ENCODE data around the gene GFER. TPM values are rescaled to one million over a fixed set of nuclear protein-coding genes. Genes with fewer than 3 reads are reported as not detected.
"Not testable (repeated sequence)": the region's sequence is repeated elsewhere in the genome, so short reads cannot be mapped to it uniquely, and the experiment has no call there.

The GFER gene
- polyA plus RNA-seq, 4 donors: 24.2 to 36.0 (median 27.1) TPM

DNA sequence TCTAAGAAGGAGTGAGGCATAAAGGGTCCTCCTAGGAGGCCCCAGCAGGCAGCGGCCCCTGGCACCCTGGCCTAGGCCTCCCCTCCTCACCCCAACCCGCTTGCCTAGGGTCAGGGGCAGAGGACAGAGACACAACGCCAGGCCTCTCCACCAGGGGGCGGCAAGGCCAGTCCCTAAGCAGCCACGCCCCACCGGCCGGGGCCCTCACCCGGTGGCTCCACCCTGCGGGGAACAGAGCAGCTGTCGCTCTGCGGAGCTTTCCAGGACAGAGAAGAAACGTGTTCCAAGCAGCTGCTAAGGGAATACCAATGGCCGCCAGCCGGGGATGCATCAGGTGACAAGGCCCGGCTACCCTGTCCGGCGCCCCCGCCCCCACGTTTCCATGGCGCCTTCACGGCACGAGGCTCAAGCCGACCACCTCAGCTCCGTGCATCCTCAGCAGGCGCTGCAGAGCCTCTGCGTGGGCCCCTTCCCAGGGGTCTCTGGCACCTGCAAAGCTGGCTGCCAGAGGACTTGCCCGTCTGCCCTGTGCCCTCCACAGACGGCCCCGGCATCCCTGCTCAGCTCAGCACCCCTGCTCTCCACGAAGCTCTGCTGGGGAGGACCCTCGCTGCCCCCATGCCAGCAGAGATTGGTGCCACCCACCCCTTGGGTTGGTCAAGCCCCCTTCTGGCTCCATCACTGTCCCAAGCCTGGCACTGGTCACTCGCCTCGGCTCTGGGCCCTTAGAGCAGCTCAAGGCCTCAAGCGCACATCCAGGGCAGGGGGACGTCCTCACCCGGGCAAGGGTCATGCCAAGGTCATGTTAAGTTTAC is 20.0 kb downstream of the GFER start:
- peak in 2 of 4 donors; percentile 73 to 77 for DNase-seq (ENCODE audit: low read depth in 4 of 4, low spot score in 3 of 4)

DNA sequence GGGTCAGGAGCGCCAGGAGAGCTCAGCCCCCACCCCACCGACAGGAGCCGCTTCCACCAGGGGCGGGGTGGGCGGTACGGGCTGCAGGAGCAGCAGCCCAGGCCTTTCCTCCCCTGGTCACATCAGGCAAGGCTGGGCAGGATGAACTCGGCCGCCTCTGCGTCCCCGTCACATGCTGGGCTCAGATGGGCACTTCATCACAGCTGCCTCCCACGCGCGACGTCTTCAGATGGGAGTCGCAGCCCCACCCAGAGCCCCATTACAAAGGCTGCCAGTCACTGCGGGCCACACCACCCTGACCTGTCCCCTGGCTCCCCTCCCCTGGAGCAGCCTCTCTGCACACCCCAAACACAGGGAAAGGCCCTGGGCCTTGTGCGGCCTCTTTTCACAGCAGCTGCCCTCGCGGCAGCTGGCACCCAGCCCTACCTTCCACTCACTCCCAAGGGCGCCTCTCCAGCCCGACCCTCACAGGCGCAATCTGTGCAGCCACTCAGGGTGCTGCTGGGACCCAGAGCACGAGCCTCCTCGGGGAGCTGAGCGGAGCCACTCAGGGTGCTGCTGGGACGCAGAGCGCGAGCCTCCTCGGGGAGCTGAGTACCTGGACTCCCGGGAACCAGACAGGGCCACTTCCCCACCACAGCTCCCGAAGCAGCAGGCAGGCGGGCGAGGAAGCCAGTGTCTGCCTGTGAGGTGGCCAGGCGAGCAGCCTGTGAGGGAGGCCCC is 21.0 kb downstream of the GFER start:
- DNase-seq (ENCODE audit: low read depth in 4 of 4, low spot score in 3 of 4): no peak

DNA sequence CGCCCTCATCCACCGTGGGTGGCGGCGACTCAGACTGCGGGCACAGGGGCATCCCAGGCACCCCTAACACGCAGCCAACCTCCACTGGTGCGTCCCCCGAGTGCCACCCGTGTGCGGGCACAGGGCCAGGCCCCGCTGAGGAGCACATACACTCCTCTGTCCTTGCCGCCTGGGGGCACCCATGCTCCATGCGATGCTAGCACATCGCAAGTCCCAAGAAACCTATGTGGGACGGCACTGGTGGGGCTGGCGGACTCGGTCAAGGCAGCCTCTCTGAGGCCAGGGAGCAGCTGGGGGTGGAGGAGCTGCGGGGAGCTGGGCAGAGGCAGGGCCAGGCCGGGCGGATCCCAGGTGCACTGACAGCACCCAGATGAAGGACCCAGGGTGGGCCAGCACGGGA is 21.7 kb downstream of the GFER start:
- DNase-seq (ENCODE audit: low read depth in 4 of 4, low spot score in 3 of 4): no peak

DNA sequence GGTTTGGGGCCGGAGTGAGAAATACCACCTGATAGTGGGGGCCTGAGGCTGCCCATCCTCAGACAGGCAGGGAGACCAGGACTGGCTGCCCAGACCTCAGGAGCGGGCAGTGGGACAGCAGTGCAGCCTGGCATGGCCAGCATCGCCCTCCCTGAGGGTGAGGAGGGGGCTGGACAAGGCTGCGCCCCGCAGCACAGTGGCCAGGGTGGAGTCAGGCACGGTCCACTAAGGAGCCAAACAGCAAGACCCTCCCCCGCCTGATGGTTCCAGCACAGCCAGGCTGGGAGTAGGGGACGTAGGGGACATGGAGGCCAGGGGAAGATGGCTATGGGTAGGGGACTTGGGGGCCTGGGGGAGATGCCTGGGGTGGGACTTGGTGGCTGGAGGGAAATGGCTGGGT is 22.3 kb downstream of the GFER start:
- DNase-seq (ENCODE audit: low read depth in 4 of 4, low spot score in 3 of 4): no peak

DNA sequence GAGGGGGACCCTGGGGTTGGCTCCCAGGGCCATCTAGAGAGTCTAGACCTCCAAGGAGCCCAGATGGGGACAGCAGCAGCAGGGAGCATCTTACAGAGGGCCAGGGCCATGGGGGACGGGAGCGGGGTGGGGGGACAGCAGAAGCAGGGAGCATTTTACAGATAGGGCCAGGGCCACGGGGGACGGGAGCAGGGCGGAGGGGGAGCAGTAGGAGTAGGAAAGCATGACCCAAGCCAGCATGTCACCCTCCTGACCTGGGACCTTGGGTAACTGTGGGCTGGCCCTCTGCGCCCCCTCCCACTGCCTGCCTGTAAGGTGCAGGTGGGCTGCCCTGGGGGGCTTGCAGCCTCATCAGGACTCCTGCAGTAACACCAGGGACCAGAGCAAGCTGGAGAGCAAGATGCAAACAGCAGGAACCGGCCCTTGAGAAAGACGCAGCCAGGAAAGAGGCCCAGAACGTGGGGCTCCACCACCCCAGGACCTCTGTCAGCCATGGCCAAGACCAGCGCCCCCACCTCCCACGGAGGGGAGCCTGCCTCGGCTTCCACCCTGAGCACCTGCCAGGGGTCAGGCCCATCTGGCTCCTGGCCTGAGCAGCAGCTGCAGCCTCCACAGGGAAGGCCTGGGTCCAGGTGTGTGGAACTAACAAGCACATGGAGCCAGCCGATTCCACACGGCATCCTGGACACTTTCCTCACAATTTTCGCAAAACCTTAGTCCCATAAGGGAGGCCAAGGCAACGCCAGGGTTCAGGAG is 23.3 kb downstream of the GFER start:
- DNase-seq (ENCODE audit: low read depth in 4 of 4, low spot score in 3 of 4): no peak

DNA sequence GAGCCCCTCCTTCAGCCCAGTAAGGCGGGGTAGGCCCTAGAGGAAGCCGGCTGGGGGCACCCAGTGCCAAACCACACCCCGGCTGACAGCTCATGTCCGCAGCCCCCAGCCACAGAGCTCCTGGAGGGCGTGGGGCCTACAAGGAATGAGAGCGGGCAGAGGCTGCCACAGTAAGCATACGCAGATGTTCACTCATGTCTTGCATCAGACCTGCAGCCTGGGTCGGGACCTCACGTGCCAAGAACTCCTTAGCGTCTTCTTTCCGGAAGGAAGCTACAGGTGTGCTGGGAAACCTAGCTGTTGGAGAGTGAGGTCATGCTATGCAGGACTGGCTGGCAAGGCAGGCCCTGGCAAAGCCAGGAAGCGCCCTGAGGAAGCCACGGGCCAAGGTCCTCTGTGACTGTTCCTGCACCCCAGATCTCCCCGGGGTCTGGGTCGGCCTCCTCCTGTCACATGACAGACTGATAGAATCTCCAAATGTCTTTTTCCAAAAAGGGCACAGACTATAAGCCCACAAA is 24.1 kb downstream of the GFER start:
- DNase-seq (ENCODE audit: low read depth in 4 of 4, low spot score in 3 of 4): no peak

DNA sequence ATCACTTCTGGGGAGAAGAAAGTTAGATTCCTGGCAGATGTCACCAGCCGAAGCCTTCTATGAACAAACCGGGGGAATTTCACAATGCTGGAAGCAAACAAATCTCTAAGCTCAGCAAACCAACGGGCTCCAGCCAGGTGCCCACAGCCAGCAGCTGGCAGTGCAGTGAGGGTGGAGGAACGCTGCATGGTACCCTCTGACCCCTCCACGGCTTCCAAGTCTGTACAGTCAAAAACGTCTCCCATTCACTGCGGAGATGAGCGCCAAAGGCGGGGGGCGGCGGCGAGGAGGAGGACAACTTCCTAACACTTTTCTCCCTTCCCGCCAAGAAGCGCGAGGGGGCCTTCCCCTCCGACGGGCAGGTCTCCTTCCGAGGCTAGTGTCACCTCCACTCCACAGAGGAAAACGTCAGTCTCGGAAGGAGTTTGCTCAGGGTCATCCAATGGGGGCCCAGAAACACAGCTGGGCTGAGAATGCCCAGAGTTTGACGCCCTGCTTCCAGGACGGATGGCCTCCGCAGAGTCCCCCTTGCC is 24.7 kb downstream of the GFER start:
- no peak for DNase-seq (ENCODE audit: low read depth in 4 of 4, low spot score in 3 of 4)

DNA sequence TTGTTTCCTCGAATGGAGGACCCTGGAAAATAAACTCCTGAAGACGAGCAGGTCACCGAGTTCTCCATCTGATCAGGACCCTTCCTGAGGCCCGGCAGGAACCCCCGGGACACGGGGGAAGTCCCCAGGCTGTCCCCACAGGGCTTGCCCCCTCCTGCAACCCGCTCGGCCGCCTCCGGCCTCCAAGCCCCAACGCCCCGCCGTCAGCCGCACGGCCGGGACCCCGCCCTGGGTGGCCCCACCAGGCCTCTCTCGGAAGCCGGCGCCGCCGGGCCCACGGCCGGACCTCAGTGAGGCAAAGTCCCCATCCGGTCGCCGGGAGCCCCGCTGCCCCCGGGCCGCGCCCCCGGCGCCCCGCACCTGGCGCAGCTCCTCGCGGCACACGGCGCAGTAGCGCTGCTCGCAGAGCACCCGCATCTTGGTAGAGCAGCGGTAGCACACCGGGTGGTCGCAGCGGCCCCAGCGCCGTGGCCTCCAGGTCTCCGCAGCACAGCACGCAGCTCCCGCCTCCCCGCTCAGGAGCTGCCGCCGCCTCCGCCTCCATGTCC is 25.2 kb downstream of the GFER start:
- DNase-seq (ENCODE audit: low read depth in 4 of 4, low spot score in 3 of 4): no peak

DNA sequence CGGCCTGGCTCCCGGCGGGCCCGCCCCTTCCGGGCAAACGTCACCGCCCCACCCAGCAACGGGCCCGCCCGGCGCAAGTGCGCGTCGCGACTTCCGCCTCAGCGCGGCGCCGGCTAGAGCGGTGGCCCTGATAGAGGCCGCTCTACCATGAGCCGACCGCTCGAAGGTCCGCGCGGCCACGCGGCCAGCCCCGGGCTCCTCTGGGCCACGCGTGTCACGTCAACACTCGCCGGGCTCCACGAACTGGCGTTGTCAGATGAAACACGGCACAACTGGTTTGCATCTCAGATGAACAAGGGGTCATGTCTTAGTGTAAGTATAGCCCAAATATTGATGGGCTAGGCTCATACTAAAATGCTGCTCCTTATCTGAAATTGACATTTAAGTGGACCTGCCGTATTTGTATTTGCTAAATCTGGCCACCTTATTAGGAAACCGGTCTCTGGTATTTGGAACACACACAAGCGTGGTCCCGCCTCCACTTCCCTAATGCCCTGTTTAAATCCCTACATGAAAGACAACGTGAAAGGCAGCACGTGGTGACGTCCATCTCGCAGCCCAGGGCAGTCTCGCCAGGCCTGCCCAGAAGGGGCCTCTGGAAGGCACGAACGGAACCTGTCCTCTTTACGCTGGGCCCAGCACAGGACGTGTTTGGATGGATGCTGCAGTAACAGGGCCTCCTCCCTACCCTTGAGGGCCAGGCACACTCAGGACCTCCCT is 26.0 kb downstream of the GFER start, which contains the start of gene ZNF598:
ZNF598 (minus strand) TSS at position 31 of the 720 bp plus-strand sequence.
- peak in 2 of 4 donors; percentile 77 to 80 for DNase-seq (ENCODE audit: low read depth in 4 of 4, low spot score in 3 of 4)

DNA sequence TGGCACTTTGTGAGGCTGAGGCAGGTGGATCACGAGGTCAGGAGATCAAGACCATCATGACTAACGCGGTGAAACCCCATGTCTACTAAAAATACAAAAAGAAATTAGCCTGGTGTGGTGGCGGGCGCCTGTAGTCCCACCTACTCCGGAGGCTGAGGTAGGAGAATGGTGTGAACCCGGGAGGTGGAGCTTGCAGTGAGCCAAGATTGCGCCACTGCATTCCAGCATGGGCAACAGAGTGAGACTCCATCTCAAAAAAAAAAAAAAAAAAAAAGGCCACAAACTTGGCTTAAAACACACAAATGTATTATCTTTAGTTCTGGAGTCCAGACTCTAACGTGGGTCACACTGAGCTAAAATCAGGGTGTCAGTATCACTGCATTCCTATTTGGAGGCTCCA is 27.7 kb downstream of the GFER start:
- not testable (repeated sequence) for DNase-seq (ENCODE audit: low read depth in 4 of 4, low spot score in 3 of 4)

DNA sequence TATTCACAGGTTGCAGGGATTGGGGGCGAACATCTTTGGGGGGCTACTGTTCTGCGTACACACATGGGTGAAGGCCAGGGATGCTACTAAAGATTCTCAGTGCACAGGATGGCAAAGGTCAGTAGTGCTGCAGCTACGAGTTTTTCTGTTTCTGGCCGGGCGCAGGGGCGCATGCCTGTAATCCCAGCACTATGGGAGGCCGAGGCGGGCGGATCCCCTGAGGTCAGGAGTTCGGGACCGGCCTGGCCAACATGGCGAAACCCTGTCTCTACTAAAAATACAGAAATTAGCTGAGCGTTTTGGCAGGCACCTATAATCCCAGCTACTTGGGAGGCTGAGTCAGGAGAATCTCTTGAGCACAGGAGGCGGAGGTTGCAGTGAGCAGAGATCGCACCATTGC is 29.5 kb downstream of the GFER start:
- DNase-seq (ENCODE audit: low read depth in 4 of 4, low spot score in 3 of 4): no peak

DNA sequence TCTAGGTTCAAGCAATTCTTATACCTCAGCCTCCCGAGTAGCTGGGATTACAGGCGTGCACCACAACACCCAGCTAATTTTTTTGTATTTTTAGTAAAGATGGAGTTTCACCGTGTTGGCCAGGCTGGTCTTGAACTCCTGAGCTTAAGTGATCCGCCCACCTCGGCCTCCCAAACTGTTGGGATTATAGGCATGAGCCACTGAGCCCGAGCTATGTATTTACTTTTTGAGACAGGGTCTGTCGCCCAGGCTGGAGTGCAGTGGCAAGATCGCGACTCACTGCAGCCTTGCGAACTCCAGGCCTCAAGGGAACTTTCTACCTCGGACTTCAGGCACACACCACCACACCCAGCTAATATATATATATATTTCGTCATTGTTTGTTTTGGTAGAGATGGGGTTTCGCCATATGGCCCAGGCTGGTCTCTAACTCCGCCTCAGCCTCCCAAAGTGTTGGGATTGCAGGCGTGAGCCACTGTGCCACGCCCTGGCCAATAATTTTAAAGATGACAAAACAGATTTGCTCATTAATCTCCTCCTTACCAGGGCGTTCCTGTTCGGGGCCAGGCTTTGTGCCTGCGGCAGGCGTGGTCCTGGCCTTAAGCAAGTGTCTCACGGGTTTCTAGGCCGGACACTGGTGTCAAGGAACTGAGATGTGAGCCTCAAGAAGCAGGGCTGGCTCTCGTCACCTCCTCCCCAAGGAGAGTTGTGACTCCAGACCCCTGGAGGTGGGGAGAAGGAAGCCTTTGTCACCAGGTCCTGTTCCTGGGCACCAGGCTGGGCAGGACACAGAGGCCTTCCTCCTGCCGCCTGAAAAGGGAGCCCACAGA is 31.3 kb downstream of the GFER start:
- DNase-seq (ENCODE audit: low read depth in 4 of 4, low spot score in 3 of 4): no peak

DNA sequence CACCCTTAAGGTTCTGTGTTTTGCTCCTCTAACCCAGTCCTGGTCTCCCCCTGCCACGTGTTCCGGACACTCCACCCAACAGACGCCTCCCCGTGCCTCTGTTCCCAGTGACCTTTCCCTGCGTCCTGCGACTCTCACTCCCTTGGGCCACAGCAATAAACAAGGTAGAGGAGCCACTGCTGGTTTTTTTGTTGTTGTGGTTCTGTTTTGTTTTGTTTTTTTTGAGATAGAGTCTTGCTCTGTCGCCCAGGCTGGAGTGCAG is 31.9 kb downstream of the GFER start:
- DNase-seq (ENCODE audit: low read depth in 4 of 4, low spot score in 3 of 4): no peak

DNA sequence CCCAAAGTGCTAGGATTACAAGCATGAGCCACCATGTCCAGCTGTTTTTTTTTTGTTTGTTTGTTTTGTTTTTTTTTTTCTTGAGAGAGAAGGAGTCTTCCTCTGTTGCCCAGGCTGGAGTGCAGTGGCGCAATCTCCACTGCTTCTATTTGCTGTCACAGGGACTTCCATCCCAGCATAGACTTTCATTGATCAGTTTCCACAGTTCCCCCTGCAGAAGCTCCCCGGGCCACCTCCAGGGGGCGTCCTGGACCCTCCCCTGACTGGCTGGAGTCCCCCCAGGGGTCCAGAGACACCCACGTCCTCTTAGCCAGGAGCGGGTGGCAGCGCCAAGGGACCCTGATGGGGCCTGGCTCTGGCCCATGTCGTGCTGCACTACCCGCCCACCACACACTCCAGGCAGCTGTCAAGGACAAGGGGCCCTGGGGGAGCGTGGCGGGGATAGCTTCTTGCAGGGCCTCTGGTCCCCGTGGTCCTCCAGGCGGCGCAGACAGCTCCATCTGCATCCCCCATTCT is 32.5 kb downstream of the GFER start:
- DNase-seq (ENCODE audit: low read depth in 4 of 4, low spot score in 3 of 4): no peak

DNA sequence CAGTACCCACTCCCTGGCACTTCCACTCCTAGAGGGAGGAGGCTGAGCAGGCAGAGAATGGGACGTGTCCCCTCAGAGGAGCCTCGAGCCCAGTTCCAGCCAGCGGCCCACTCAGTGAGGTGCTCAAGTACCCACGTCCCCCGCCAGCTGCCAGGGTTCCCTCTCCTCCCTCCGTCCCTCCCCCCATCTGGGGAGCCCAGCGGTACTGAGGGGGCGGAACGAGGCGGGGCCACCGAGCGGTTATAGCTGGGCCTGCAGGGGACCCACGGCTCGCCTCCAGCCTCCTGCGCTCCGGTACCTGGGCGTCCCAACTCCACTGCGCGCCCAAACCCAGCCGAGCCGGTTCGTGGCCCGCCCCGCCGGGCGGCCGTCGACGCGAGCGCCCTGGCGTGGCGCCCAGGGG is 35.5 kb downstream of the GFER start, which contains the start of gene NPW:
NPW (plus strand) TSS at position 268 of the 403 bp plus-strand sequence.
- DNase-seq (ENCODE audit: low read depth in 4 of 4, low spot score in 3 of 4): no peak

DNA sequence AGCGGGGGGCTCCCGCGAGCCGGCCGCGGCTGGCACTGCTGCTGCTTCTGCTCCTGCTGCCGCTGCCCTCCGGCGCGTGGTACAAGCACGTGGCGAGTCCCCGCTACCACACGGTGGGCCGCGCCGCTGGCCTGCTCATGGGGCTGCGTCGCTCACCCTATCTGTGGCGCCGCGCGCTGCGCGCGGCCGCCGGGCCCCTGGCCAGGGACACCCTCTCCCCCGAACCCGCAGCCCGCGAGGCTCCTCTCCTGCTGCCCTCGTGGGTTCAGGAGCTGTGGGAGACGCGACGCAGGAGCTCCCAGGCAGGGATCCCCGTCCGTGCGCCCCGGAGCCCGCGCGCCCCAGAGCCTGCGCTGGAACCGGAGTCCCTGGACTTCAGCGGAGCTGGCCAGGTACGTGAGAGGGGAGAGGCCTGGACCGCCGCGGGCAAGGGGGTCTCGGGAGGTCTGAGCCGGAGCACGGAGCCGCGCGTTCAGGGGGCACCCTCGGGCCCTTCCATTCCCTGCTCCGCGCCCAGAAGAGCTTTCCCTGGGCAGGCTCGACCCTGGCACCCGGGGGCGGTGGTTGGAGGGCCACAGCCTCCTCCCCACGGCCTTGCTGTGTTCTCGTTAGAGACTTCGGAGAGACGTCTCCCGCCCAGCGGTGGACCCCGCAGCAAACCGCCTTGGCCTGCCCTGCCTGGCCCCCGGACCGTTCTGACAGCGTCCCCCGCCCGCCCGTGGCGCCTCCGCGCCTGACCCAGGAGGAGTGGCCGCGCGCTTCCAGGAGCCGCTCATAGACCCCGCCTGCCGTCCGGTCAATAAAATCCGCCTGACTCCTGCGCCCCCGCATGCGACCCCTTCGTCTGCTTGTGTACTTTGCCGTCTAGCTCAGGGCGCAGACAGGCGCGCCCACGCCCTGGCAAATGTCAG is 36.2 kb downstream of the GFER start:
- peak in 1 of 4 donors; percentile 54 for DNase-seq (ENCODE audit: low read depth in 4 of 4, low spot score in 3 of 4)

DNA sequence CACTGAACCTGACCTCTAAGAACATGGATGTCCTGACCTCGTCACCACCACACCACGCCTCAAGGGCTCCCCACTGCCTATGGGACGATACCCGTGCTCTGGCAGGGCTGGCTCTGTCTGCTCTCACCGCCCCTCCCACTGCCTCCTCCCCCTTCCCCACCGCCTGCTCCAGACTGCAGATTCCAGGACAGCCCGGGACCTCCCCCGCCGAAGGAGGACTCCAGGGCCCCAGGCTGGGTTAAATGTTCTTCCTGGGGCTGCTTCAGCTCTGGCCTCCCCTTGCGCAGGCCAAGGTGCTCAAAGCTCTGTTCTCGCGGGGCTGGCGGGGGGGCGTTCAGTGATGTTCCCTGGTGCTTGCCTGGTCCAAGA is 38.7 kb downstream of the GFER start:
- no peak for DNase-seq (ENCODE audit: low read depth in 4 of 4, low spot score in 3 of 4)

All from right renal pelvis (tissue), 4 donors.